BJ (cell line): ENCODE measurements around the gene SLC9A3. TPM values are rescaled to one million over a fixed set of nuclear protein-coding genes. Genes with fewer than 3 reads are reported as not detected.

Experiments
- CTCF ChIA-PET: fragments of 350-600 bp; formaldehyde crosslinking; extraction: SDS; loops from one replicate; lab custom pipeline; 2021; ENCODE audit warnings: antibody characterized with exemption, inconsistent platforms; lab: Yijun Ruan, JAX
- POLR2A ChIA-PET: fragments of 300-600 bp; sonication (Branson Sonifier 250); formaldehyde crosslinking; extraction: SDS; loops from one replicate; lab custom pipeline; 2021; ENCODE audit warnings: antibody characterized with exemption; lab: Charles Lee
- DNase-seq: peaks from one replicate; pipeline ENCODE4 v3.0.0-alpha.2; 2011; ENCODE audit warnings: low read depth
- H3K27me3 ChIP-seq: 2 replicates; pipeline ENCODE4 v1.6.0; 2011; ENCODE audit warnings: low read length; ENCODE audit not compliant: control insufficient read depth, insufficient read depth
- H3K36me3 ChIP-seq: 2 replicates; pipeline ENCODE4 v1.5.1; 2011; ENCODE audit warnings: low read length; ENCODE audit not compliant: control insufficient read depth, insufficient read depth
- H3K4me3 ChIP-seq: 2 replicates; pipeline ENCODE4 v1.5.1; 2011; ENCODE audit warnings: low read depth, mild to moderate bottlenecking, control low read depth, low read length
- polyA plus RNA-seq: library from polyadenylated mRNA; depleted of rRNA; stranded (reverse); fragments of >200 nt; gene quantifications from 2 replicates; pipeline ENCODE4 v1.2.3, GENCODE V29; 2011
- TF ChIP-seq, protein P1 (sequence below): IDR thresholded peaks from 2 replicates; pipeline ENCODE4 v1.5.1; 2011; ENCODE audit warnings: low read depth, mild to moderate bottlenecking, control low read depth, inconsistent platforms, low read length, moderate library complexity; ENCODE audit not compliant: insufficient read depth

Gene SLC9A3
- polyA plus RNA-seq, 1 experiment: 1.2 TPM

- DNase-seq: no peak
- ChIA-PET POLR2A (no interaction called here), CTCF (no interaction called here)
- no peak overlapping the region for H3K4me3 ChIP-seq
- H3K27me3 ChIP-seq: peaks cover 11% of the 10 kb centered on the region
- TF ChIP-seq, protein P1, sequence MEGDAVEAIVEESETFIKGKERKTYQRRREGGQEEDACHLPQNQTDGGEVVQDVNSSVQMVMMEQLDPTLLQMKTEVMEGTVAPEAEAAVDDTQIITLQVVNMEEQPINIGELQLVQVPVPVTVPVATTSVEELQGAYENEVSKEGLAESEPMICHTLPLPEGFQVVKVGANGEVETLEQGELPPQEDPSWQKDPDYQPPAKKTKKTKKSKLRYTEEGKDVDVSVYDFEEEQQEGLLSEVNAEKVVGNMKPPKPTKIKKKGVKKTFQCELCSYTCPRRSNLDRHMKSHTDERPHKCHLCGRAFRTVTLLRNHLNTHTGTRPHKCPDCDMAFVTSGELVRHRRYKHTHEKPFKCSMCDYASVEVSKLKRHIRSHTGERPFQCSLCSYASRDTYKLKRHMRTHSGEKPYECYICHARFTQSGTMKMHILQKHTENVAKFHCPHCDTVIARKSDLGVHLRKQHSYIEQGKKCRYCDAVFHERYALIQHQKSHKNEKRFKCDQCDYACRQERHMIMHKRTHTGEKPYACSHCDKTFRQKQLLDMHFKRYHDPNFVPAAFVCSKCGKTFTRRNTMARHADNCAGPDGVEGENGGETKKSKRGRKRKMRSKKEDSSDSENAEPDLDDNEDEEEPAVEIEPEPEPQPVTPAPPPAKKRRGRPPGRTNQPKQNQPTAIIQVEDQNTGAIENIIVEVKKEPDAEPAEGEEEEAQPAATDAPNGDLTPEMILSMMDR: no peak
- no peaks in the 10 kb centered on the region for H3K36me3 ChIP-seq
These were observed 27.1 kb downstream of the SLC9A3 start for GRCh38 chr5:497090-497700.

- CTCF ChIA-PET: no interaction called here
- no peak overlapping the region for H3K4me3 ChIP-seq
- DNase-seq: no peak
- POLR2A ChIA-PET: no interaction called here
- no peaks in the 10 kb centered on the region for H3K36me3 ChIP-seq
- TF ChIP-seq, protein P1: no peak
- H3K27me3 ChIP-seq: peaks cover 10% of the 10 kb centered on the region
These were observed 28.2 kb downstream of the SLC9A3 start for GRCh38 chr5:496028-496427.

DNA sequence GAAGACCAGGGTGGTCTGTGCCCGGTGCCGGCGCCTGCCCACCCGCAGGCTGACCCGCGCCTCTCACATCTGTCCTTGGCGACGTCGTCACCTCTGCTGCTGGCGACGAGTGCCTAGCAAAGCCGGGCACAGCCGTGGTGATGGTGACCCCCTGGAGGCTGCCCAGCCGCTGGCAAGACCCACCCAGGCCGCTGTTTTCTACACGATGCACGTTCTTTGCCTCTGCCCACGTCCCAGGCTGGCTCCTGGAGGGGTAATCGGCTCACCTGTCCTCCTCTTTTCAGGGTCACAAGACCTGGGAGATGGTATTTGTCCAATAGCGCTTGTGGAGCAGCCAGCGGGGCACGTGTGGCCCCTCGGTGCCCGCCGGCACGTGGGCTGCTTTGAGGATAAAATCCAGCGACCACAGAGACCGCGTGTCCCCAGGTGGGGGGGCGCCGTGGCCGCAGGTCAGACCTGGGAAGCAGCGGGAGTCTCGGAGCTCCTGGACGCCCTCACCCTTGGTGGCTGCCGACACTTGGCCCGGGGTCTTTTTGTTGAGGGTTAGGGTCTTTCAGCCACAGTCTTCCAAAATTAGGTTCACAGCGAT is 29.5 kb downstream of the SLC9A3 start:
- CTCF ChIA-PET: no interaction called here
- Histone ChIP-seq H3K36me3 (no peaks in the 10 kb centered on the region), H3K27me3 (peaks cover 7% of the 10 kb centered on the region), H3K4me3 (no peak overlapping the region)
- TF ChIP-seq, protein P1: no peak
- no peak for DNase-seq
- POLR2A ChIA-PET: no interaction called here

DNA sequence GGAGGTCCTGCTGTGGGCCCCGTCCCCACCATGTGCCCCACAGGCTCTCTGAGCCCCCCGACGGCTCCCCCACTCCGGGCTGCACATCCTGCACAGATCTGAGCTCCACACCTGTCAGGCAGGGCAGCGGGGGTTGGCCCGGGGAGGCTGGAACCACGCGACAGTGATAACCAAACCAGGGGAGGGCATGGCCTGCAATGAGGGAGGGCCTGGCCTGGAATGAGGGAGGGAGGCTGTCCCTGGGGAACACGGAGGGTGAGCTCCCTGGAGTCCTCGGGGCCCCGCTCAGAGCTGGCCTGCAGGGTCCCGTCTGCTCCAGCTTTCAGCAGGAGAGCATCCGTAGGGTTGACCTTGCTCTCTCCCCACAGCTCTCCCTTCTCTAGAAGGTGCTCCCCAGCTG is 30.5 kb downstream of the SLC9A3 start:
- peaks cover 7% of the 10 kb centered on the region for H3K27me3 ChIP-seq
- ChIA-PET CTCF (no interaction called here), POLR2A (no interaction called here)
- no peaks in the 10 kb centered on the region for H3K36me3 ChIP-seq
- no peak for DNase-seq
- no peak overlapping the region for H3K4me3 ChIP-seq
- TF ChIP-seq, protein P1: no peak

DNA sequence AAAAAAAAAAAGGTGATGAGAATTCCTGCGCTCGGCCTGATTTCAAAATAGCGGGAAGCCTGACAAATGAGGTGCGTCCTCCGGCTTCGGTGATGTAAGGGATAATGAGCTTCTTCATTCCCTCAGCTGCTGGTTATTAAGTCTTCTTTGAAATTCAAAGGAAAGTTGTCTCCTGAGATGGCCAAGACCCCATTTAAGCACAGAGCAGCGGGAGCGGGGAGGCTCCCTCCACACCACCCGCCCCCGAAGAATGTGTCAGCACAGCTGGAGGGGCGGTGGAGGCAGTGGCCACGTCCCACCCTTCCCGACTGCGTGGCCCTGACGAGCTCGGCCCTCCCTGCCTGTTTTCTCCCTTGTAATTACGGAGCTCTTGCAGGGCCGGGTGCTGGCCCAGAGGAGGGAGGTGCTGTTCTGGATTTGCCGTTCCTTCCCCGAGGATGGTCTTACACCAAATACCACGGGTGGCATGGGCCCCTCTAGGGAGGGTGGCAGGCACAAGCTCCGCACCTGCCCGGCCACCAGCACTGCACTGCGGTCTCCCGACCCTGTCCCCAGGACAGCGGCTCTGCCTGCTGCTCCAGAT is 31.0 kb downstream of the SLC9A3 start:
- no peak for DNase-seq
- TF ChIP-seq, protein P1: no peak
- Histone ChIP-seq H3K27me3 (peaks cover 7% of the 10 kb centered on the region), H3K4me3 (no peak overlapping the region), H3K36me3 (no peaks in the 10 kb centered on the region)
- ChIA-PET POLR2A (no interaction called here), CTCF (no interaction called here)
